Measurements from ENCODE around the gene PLD6.

The PLD6 gene

GRCh38 chr17:17201907-17202306, 4.2 kb downstream of the PLD6 start:
- Histone ChIP-seq H3K4me1 (ENCODE audit: insufficient read depth, low read length, poor library complexity, severe bottlenecking) (peaks cover 26% of the 10 kb centered on the region), H3K79me2 (ENCODE audit: insufficient read depth, low read length) (peaks cover 31% of the 10 kb centered on the region; the same call in 1 of the 2 replicates), H3K36me3 (ENCODE audit: insufficient read depth, low read length) (peaks cover 6% of the 10 kb centered on the region; the same call in 1 of the 2 replicates), H2AFZ (ENCODE audit: low read length) (no peak overlapping the region), H3K9ac (ENCODE audit: low read depth, low read length, poor library complexity, severe bottlenecking) (no peak overlapping the region), H3F3A (ENCODE audit: low read depth) (peaks cover 4% of the 10 kb centered on the region), H3K4me3 (ENCODE audit: low read length, poor library complexity, severe bottlenecking) (no peak overlapping the region), H4K20me1 (ENCODE audit: insufficient read depth, low read length, poor library complexity, severe bottlenecking) (peaks cover 28% of the 10 kb centered on the region), H3K9me3 (ENCODE audit: insufficient read depth, low read depth, low read length) (no peaks in the 10 kb centered on the region), H3K9me2 (replicated peaks; ENCODE audit: low read depth, low read length) (no peaks in the 10 kb centered on the region), H3K4me2 (ENCODE audit: low read depth, low read length, poor library complexity, severe bottlenecking) (no peak overlapping the region), H3K27me3 (ENCODE audit: insufficient read depth, low read length, poor library complexity, severe bottlenecking) (no peaks in the 10 kb centered on the region)
- TF ChIP-seq, protein P1, sequence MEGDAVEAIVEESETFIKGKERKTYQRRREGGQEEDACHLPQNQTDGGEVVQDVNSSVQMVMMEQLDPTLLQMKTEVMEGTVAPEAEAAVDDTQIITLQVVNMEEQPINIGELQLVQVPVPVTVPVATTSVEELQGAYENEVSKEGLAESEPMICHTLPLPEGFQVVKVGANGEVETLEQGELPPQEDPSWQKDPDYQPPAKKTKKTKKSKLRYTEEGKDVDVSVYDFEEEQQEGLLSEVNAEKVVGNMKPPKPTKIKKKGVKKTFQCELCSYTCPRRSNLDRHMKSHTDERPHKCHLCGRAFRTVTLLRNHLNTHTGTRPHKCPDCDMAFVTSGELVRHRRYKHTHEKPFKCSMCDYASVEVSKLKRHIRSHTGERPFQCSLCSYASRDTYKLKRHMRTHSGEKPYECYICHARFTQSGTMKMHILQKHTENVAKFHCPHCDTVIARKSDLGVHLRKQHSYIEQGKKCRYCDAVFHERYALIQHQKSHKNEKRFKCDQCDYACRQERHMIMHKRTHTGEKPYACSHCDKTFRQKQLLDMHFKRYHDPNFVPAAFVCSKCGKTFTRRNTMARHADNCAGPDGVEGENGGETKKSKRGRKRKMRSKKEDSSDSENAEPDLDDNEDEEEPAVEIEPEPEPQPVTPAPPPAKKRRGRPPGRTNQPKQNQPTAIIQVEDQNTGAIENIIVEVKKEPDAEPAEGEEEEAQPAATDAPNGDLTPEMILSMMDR (conservative IDR thresholded peaks at IDR 0.05; ENCODE audit: low read length), result no peak
- no peak for TF ChIP-seq EZH2phosphoT487 (IDR thresholded peaks at IDR 0.05; ENCODE audit: borderline replicate concordance)

DNA sequence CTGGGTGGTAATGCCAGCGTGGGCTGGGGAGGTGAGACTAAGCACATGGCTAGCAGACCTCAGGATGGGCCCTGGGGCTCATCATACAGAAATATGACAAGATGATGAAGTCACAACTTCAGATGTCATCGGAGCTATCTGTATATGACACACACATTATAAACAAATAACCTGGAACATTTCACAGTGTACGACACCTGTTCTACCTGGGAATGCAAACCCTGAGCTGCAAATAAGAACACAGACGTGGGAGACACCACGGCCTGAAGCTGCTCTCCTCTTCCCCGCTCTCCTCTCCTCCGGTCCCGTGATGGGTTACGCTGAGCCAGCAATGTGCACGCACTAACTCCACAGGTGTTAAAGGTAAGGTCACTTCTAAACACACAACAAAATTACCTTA, 4.9 kb downstream of the PLD6 start:
- no peak overlapping the region for H3K4me3 ChIP-seq (ENCODE audit: low read length, poor library complexity, severe bottlenecking)
- H3K9ac ChIP-seq (ENCODE audit: low read depth, low read length, poor library complexity, severe bottlenecking), result no peak overlapping the region
- peaks cover 26% of the 10 kb centered on the region for H3K4me1 ChIP-seq (ENCODE audit: insufficient read depth, low read length, poor library complexity, severe bottlenecking)
- no peaks in the 10 kb centered on the region for H3K9me3 ChIP-seq (ENCODE audit: insufficient read depth, low read depth, low read length)
- H4K20me1 ChIP-seq (ENCODE audit: insufficient read depth, low read length, poor library complexity, severe bottlenecking), result peaks cover 28% of the 10 kb centered on the region
- no peaks in the 10 kb centered on the region for H3F3A ChIP-seq (ENCODE audit: low read depth)
- H2AFZ ChIP-seq (ENCODE audit: low read length), result no peak overlapping the region
- H3K4me2 ChIP-seq (ENCODE audit: low read depth, low read length, poor library complexity, severe bottlenecking), result no peak overlapping the region
- H3K9me2 ChIP-seq (replicated peaks; ENCODE audit: low read depth, low read length), result no peaks in the 10 kb centered on the region
- H3K27me3 ChIP-seq (ENCODE audit: insufficient read depth, low read length, poor library complexity, severe bottlenecking), result no peaks in the 10 kb centered on the region
- TF ChIP-seq, protein P1 (conservative IDR thresholded peaks at IDR 0.05; ENCODE audit: low read length), result no peak
- no peak for TF ChIP-seq EZH2phosphoT487 (IDR thresholded peaks at IDR 0.05; ENCODE audit: borderline replicate concordance)
- peaks cover 31% of the 10 kb centered on the region; the same call in 1 of the 2 replicates for H3K79me2 ChIP-seq (ENCODE audit: insufficient read depth, low read length)
- peaks cover 6% of the 10 kb centered on the region; the same call in 1 of the 2 replicates for H3K36me3 ChIP-seq (ENCODE audit: insufficient read depth, low read length)

DNA sequence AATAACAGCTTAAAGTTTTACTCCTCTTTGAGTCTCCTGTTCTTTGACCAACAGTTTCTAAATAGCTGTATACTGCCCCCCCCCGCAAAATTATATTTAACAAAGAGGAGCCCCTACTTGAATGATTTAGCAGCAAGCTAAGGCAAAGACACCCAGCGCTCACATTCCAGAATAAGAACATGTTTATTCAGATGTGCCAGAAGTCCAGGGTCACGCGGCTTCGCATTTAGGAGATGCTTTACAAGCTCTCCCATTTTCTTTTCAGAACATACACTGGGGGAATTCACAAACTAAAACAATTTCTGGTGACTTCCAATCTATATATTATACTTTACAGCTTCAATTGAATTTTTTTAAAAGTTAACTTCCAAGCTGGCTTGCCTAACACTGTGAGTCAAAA, 5.3 kb downstream of the PLD6 start:
- no peak overlapping the region for H3K4me3 ChIP-seq (ENCODE audit: low read length, poor library complexity, severe bottlenecking)
- H3K36me3 ChIP-seq (ENCODE audit: insufficient read depth, low read length), result peaks cover 6% of the 10 kb centered on the region; the same call in 1 of the 2 replicates
- no peaks in the 10 kb centered on the region for H3K9me3 ChIP-seq (ENCODE audit: insufficient read depth, low read depth, low read length)
- peaks cover 31% of the 10 kb centered on the region; the same call in 1 of the 2 replicates for H3K79me2 ChIP-seq (ENCODE audit: insufficient read depth, low read length)
- TF ChIP-seq, protein P1 (conservative IDR thresholded peaks at IDR 0.05; ENCODE audit: low read length), result no peak
- TF ChIP-seq EZH2phosphoT487 (IDR thresholded peaks at IDR 0.05; ENCODE audit: borderline replicate concordance), result no peak
- no peaks in the 10 kb centered on the region for H3F3A ChIP-seq (ENCODE audit: low read depth)
- peaks cover 24% of the 10 kb centered on the region for H3K4me1 ChIP-seq (ENCODE audit: insufficient read depth, low read length, poor library complexity, severe bottlenecking)
- H3K27me3 ChIP-seq (ENCODE audit: insufficient read depth, low read length, poor library complexity, severe bottlenecking), result no peaks in the 10 kb centered on the region
- no peak overlapping the region for H2AFZ ChIP-seq (ENCODE audit: low read length)
- H3K4me2 ChIP-seq (ENCODE audit: low read depth, low read length, poor library complexity, severe bottlenecking), result no peak overlapping the region
- H3K9me2 ChIP-seq (replicated peaks; ENCODE audit: low read depth, low read length), result no peaks in the 10 kb centered on the region
- no peak overlapping the region for H3K9ac ChIP-seq (ENCODE audit: low read depth, low read length, poor library complexity, severe bottlenecking)
- H4K20me1 ChIP-seq (ENCODE audit: insufficient read depth, low read length, poor library complexity, severe bottlenecking), result peaks cover 28% of the 10 kb centered on the region

Measured in Loucy (cell line).